SU-DHL-6 (cell line): ENCODE measurements around the gene SH2D5.

ENCODE experiments used
- CTCF ChIP-seq: fragments of 200-600 bp; sonication (generic); IDR thresholded peaks from one replicate; pipeline ENCODE4 v1.5.1; 2017; ENCODE audit warnings: antibody characterized with exemption, mild to moderate bottlenecking, low read length, moderate library complexity; ENCODE audit not compliant: insufficient read depth, poor library complexity, severe bottlenecking
- EZH2phosphoT487 ChIP-seq: fragments of 200-600 bp; sonication (generic), shearing (Covaris generic); conservative IDR thresholded peaks from 2 replicates; pipeline ENCODE4 v1.6.1; 2018; ENCODE audit warnings: mild to moderate bottlenecking, antibody characterized with exemption, low read length, moderate library complexity, mixed read lengths

- TF ChIP-seq CTCF (no peak), EZH2phosphoT487 (no peak)
Measured at GRCh38 chr1:20767271-20767670, 34.8 kb upstream of the SH2D5 start.
